ENCODE measurements around the gene SCCPDH. TPM values are rescaled to one million over a fixed set of nuclear protein-coding genes. Genes with fewer than 3 reads are reported as not detected.
A peak's percentile ranks its signal among the peaks of the same experiment; 100 is the strongest.

Gene SCCPDH, protein sequence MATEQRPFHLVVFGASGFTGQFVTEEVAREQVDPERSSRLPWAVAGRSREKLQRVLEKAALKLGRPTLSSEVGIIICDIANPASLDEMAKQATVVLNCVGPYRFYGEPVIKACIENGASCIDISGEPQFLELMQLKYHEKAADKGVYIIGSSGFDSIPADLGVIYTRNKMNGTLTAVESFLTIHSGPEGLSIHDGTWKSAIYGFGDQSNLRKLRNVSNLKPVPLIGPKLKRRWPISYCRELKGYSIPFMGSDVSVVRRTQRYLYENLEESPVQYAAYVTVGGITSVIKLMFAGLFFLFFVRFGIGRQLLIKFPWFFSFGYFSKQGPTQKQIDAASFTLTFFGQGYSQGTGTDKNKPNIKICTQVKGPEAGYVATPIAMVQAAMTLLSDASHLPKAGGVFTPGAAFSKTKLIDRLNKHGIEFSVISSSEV
- total RNA-seq: 10 to 100 TPM; 52.1 to 84.3 TPM
- 10 to 100 TPM; 77.9 to 79.2 TPM for polyA plus RNA-seq

GRCh38 chr1:246724016-246724730, at the start of gene SCCPDH:
SCCPDH (plus strand) TSS chr1:246724409; CDS start chr1:246724423, 14 bp downstream.
- Histone ChIP-seq H3K36me3 (ENCODE audit: control insufficient read depth in 4 of 4, insufficient read depth in 3 of 4, low read depth in 1 of 4, low read length in 3 of 4) (peaks cover 0 to 9% (median 1%) of the 10 kb centered on the region in 4 donors), H3K27ac (ENCODE audit: low read depth in 1 of 2, low read length in 2 of 2) (peak within 1 kb of the TSS; percentile 89 to 98), H3K4me3 (ENCODE audit: low read depth in 1 of 3, low read length in 3 of 3) (peak within 1 kb of the TSS; percentile 62 to 99 (median 88)), H3K27me3 (ENCODE audit: control insufficient read depth in 4 of 4, insufficient read depth in 4 of 4, low read length in 3 of 4) (no peaks in the 10 kb centered on the region), H3K4me1 (ENCODE audit: control insufficient read depth in 4 of 4, insufficient read depth in 4 of 4, low read length in 3 of 4) (peaks cover 2 to 30% (median 27%) of the 10 kb centered on the region in 4 donors), H3K9me3 (ENCODE audit: control insufficient read depth in 4 of 4, low read length in 3 of 4) (no peaks in the 10 kb centered on the region), H3K9ac (ENCODE audit: low read depth in 1 of 2, low read length in 2 of 2) (peak within 1 kb of the TSS; percentile 82 to 94)
- TF ChIP-seq YY1 (IDR thresholded peaks at IDR 0.05): peak; percentile 69
- TF ChIP-seq JUND (IDR thresholded peaks at IDR 0.05): no peak
- under 1% methylated on average over 89 of the region's 89 CpGs for WGBS
- peak; percentile 74 for DNase-seq (ENCODE audit: low spot score)

DNA sequence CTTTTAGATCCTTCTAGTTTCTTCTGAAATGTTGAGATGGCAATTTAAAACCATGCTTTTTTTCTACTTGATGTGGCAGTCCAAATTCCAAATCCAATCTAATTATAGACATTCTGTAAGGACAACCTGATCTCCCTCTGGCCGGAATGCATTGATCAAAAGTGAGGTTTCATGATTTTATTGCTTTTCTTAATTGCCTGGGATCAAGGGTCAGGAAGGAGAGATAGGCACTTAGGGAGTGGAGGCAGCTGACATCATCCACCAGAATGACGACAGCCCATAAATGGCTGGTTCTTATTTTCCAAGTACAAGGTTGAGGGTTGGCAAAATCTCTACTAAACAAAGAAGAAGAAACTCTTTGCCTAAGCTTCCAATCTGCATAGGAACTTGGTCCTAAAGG, 46.4 kb upstream of the SCCPDH start:
- no peak overlapping the region for H3K9ac ChIP-seq (ENCODE audit: low read depth in 1 of 2, low read length in 2 of 2)
- no peak for DNase-seq (ENCODE audit: low spot score)
- no peak overlapping the region for H3K27ac ChIP-seq (ENCODE audit: low read depth in 1 of 2, low read length in 2 of 2)
- TF ChIP-seq HNF4A (conservative IDR thresholded peaks at IDR 0.05) (no peak), CTCF (IDR thresholded peaks at IDR 0.05; ENCODE audit: low read depth, low read length, missing input control) (no peak), EGR1 (IDR thresholded peaks at IDR 0.05; ENCODE audit: low read depth in 2 of 2) (no peak), ZBTB33 (IDR thresholded peaks at IDR 0.05) (no peak), TAF1 (conservative IDR thresholded peaks at IDR 0.05) (no peak), SP1 (IDR thresholded peaks at IDR 0.05) (no peak), RXRA (IDR thresholded peaks at IDR 0.05) (no peak), FOXA2 (IDR thresholded peaks at IDR 0.05) (no peak), GABPA (IDR thresholded peaks at IDR 0.05 in 1 of 2, conservative IDR thresholded peaks at IDR 0.05 in 1 of 2) (no peak), YY1 (IDR thresholded peaks at IDR 0.05) (no peak), ATF3 (IDR thresholded peaks at IDR 0.05) (no peak), HNF4G (IDR thresholded peaks at IDR 0.05) (no peak), JUND (IDR thresholded peaks at IDR 0.05) (no peak), FOXA1 (IDR thresholded peaks at IDR 0.05) (no peak)
- TF ChIP-seq, protein P1, sequence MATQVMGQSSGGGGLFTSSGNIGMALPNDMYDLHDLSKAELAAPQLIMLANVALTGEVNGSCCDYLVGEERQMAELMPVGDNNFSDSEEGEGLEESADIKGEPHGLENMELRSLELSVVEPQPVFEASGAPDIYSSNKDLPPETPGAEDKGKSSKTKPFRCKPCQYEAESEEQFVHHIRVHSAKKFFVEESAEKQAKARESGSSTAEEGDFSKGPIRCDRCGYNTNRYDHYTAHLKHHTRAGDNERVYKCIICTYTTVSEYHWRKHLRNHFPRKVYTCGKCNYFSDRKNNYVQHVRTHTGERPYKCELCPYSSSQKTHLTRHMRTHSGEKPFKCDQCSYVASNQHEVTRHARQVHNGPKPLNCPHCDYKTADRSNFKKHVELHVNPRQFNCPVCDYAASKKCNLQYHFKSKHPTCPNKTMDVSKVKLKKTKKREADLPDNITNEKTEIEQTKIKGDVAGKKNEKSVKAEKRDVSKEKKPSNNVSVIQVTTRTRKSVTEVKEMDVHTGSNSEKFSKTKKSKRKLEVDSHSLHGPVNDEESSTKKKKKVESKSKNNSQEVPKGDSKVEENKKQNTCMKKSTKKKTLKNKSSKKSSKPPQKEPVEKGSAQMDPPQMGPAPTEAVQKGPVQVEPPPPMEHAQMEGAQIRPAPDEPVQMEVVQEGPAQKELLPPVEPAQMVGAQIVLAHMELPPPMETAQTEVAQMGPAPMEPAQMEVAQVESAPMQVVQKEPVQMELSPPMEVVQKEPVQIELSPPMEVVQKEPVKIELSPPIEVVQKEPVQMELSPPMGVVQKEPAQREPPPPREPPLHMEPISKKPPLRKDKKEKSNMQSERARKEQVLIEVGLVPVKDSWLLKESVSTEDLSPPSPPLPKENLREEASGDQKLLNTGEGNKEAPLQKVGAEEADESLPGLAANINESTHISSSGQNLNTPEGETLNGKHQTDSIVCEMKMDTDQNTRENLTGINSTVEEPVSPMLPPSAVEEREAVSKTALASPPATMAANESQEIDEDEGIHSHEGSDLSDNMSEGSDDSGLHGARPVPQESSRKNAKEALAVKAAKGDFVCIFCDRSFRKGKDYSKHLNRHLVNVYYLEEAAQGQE (IDR thresholded peaks at IDR 0.05): no peak
- 48% methylated on average over 2 of the region's 2 CpGs for WGBS
- H3K9me3 ChIP-seq (ENCODE audit: control insufficient read depth in 4 of 4, low read length in 3 of 4): no peaks in the 10 kb centered on the region
- no peaks in the 10 kb centered on the region for H3K4me1 ChIP-seq (ENCODE audit: control insufficient read depth in 4 of 4, insufficient read depth in 4 of 4, low read length in 3 of 4)
- H3K4me3 ChIP-seq (ENCODE audit: low read depth in 1 of 3, low read length in 3 of 3): no peak overlapping the region
- H3K36me3 ChIP-seq (ENCODE audit: control insufficient read depth in 4 of 4, insufficient read depth in 3 of 4, low read depth in 1 of 4, low read length in 3 of 4): no peaks in the 10 kb centered on the region
- H3K27me3 ChIP-seq (ENCODE audit: control insufficient read depth in 4 of 4, insufficient read depth in 4 of 4, low read length in 3 of 4): no peaks in the 10 kb centered on the region

All from liver (tissue), 9 donors.